PC-9 (cell line): ENCODE data around the gene ZSWIM5.
"Not testable (repeated sequence)": the region's sequence is repeated elsewhere in the genome, so short reads cannot be mapped to it uniquely, and the experiment has no call there.

Source experiments
- CTCF ChIP-seq: fragments of 200-600 bp; sonication (generic); conservative IDR thresholded peaks from 2 replicates; pipeline ENCODE4 v1.6.1; 2017; ENCODE audit warnings: mixed run types, antibody characterized with exemption, mild to moderate bottlenecking, moderate library complexity
- EZH2 ChIP-seq: fragments of 200-600 bp; sonication (generic); IDR thresholded peaks from 2 replicates; pipeline ENCODE4 v1.8.0; 2017; ENCODE audit warnings: antibody characterized with exemption, low read depth

GRCh38 chr1:45167947-45168346 is 38.5 kb downstream of the ZSWIM5 start:
- not testable (repeated sequence) for TF ChIP-seq CTCF, EZH2
